ENCODE data around the gene CACNA2D2.

CACNA2D2 gene

DNA sequence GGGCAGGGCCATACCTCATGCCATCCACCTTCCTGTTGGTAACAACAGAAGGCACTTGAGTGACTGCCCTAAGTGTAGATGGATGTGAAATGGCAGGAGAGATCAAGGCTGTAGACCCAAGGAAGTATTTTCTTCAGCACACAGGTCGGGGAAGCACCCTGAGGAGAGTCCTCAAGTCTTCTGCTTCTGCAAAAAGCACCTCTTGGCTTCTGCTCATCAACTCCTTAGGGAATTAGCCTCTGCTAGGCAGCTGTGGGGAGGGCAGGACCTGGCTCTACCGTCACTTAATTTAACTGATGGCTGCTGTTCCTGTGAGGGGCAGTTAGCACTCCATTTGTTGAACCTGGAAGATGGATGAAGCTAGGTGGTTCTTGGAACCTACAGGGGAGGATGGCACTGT is 6.9 kb upstream of the CACNA2D2 start:
- in situ Hi-C loops (cut with MboI; ENCODE audit: low sequenced_read_pairs, unreplicated experiment), result no loop called here
- DNase-seq (ENCODE audit: low spot score), result no peak
- TF ChIP-seq, protein P1, sequence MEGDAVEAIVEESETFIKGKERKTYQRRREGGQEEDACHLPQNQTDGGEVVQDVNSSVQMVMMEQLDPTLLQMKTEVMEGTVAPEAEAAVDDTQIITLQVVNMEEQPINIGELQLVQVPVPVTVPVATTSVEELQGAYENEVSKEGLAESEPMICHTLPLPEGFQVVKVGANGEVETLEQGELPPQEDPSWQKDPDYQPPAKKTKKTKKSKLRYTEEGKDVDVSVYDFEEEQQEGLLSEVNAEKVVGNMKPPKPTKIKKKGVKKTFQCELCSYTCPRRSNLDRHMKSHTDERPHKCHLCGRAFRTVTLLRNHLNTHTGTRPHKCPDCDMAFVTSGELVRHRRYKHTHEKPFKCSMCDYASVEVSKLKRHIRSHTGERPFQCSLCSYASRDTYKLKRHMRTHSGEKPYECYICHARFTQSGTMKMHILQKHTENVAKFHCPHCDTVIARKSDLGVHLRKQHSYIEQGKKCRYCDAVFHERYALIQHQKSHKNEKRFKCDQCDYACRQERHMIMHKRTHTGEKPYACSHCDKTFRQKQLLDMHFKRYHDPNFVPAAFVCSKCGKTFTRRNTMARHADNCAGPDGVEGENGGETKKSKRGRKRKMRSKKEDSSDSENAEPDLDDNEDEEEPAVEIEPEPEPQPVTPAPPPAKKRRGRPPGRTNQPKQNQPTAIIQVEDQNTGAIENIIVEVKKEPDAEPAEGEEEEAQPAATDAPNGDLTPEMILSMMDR (IDR thresholded peaks at IDR 0.05; ENCODE audit: borderline replicate concordance, control extremely low read depth, extremely low read depth, insufficient read depth, missing control alignments), result no peak

DNA sequence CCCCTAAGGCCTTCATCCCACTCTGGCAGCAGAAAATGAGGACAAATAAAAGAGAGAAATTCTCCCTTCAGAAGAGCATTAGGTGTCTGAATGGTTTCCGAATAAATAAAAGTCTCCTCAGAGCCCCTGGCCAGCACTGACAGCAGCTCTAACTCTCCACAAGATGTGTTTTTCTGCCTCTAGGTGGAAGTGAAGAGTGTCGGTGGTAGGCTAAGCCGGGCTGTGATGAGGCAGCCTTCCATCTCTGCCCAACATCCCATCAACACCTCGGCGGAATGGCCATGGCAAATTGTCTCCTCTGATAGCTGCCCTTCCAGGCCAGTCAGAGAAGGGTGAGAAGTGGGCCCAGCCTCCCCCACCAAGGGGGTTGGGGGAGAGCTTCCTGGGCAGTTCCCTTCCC is 6.3 kb upstream of the CACNA2D2 start:
- in situ Hi-C loops (cut with MboI; ENCODE audit: low sequenced_read_pairs, unreplicated experiment), result no loop called here
- TF ChIP-seq, protein P1 (IDR thresholded peaks at IDR 0.05; ENCODE audit: borderline replicate concordance, control extremely low read depth, extremely low read depth, insufficient read depth, missing control alignments), result no peak
- no peak for DNase-seq (ENCODE audit: low spot score)

DNA sequence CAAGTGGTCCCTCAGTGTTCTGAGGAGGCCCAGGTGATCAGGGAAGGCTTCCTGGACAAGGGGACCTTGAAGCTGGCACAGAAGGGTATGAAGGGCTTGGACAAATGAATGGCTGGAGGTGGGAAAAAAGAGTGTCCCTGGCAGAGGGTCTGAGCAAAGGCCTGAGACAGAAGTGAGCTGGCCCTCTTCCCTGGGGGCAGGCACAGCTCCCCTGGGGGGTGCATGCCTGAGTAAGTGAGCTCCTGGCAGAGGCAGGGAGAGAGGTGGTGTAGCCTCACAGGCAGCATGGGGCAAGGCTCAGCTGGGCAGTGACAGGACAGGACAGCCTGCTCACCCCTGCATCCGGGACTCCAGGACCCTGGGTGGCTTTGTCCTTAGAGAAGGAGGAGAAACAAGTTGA is 5.4 kb upstream of the CACNA2D2 start:
- in situ Hi-C loops (cut with MboI; ENCODE audit: low sequenced_read_pairs, unreplicated experiment), result no loop called here
- TF ChIP-seq, protein P1 (IDR thresholded peaks at IDR 0.05; ENCODE audit: borderline replicate concordance, control extremely low read depth, extremely low read depth, insufficient read depth, missing control alignments), result no peak
- no peak for DNase-seq (ENCODE audit: low spot score)

DNA sequence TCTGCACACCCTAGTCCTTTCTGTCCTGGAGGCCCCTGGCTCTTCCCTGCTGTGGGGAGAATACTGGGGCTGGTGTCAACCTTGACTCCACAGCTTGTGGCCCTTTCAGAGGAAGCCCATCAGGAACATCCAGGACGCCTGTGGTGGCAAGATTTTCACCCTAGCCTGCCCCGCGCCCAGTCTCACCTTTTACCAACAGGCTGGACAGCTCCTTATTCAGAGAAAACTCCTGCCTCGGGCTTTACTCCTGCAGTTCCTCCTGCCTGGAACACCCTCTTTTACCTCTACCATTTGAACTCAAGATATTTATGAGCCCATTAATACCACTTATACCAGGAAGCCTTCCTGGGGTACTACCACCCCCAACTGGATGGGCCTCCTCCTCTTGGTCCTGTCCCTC is 2.7 kb upstream of the CACNA2D2 start:
- TF ChIP-seq, protein P1 (IDR thresholded peaks at IDR 0.05; ENCODE audit: borderline replicate concordance, control extremely low read depth, extremely low read depth, insufficient read depth, missing control alignments), result no peak
- in situ Hi-C loops (cut with MboI; ENCODE audit: low sequenced_read_pairs, unreplicated experiment), result no loop called here
- DNase-seq (ENCODE audit: low spot score), result no peak

DNA sequence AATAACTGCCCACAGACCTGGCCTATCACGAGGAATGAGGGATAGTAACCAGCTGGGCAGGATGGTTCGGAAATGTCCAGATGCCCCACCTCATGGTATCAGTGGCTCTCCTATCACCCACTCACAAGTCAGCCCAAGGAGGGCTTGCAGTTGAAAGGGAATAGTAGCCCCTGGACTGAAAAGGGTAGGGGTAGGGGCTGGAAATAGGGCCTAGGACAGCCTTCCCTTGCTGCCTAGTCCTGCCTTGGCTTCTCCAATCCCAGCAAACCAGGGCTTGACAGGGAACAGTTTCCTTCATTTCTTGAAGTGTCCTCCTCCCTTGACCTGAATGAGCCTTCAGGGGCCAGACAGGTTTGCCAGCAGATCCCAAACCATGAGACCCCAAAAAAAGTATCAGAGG is 1.2 kb upstream of the CACNA2D2 start:
- TF ChIP-seq, protein P1 (IDR thresholded peaks at IDR 0.05; ENCODE audit: borderline replicate concordance, control extremely low read depth, extremely low read depth, insufficient read depth, missing control alignments), result no peak
- in situ Hi-C loops (cut with MboI; ENCODE audit: low sequenced_read_pairs, unreplicated experiment), result no loop called here
- DNase-seq (ENCODE audit: low spot score), result no peak

DNA sequence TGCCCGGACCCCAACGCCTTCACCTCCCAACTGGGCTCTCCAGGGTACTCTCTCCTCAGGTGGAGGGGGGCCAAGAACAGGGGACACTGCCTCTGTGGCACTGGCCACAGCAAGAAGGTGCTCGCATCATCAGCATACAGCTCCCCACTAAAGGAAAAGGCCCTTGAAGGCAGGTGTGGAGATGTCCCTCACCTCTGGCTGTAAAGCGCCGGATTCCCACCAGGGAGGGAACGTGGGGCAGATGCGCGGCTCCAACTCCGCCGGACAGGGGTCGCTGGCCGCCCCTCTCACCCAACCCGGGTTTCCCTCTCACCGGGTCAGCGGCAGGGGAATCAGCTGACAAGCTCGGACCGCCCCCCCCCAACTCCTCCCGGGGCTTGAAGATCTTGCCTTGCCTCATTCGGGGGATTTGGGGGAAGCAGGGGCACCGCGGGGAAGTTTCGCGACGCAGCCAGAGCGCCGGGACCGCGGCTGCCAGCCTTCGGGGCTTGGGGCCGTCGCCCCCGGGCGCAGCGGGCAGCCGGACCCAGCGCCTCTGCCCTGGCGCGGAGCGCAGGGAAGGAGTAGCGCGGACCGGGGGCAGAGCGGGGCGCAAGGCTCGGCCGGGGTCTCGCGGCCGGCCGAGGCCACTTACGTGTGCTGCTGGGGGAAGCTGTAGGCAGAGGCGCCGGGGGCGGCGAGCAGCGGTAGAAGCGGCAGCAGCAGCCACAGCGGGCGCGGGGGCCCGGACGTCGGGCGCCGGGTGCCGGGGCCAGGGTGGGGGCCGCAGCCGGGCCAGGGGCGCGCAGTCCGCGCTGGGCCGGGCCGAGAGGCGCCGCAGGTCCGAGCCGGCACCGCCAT is 630 bp downstream of the CACNA2D2 start:
- no peak for DNase-seq (ENCODE audit: low spot score)
- TF ChIP-seq, protein P1 (IDR thresholded peaks at IDR 0.05; ENCODE audit: borderline replicate concordance, control extremely low read depth, extremely low read depth, insufficient read depth, missing control alignments), result no peak
- in situ Hi-C loops (cut with MboI; ENCODE audit: low sequenced_read_pairs, unreplicated experiment), result no loop called here
